Keratinocyte (primary cell): Measurements from ENCODE around the gene CDON.

ENCODE experiments used
- EZH2 ChIP-seq: IDR thresholded peaks from one replicate; pipeline ENCODE4 v1.6.1; 2012; ENCODE audit warnings: inconsistent platforms, mild to moderate bottlenecking, low read length, moderate library complexity
- TF ChIP-seq, protein P1 (sequence below), 3 experiments: IDR thresholded peaks in 1 of 3; conservative IDR thresholded peaks in 1 of 3; optimal IDR thresholded peaks in 1 of 3; 2 replicates in 2 of 3; 3 replicates in 1 of 3; pipeline versions ENCODE3 to v1.5.1; 2011; ENCODE audit warnings: low read length in 3 of 3, mild to moderate bottlenecking in 3 of 3, moderate library complexity in 2 of 3, control low read depth in 1 of 3, inconsistent platforms in 1 of 3; ENCODE audit not compliant: insufficient read depth in 2 of 3; ENCODE audit errors: extremely low read depth in 1 of 3

DNA sequence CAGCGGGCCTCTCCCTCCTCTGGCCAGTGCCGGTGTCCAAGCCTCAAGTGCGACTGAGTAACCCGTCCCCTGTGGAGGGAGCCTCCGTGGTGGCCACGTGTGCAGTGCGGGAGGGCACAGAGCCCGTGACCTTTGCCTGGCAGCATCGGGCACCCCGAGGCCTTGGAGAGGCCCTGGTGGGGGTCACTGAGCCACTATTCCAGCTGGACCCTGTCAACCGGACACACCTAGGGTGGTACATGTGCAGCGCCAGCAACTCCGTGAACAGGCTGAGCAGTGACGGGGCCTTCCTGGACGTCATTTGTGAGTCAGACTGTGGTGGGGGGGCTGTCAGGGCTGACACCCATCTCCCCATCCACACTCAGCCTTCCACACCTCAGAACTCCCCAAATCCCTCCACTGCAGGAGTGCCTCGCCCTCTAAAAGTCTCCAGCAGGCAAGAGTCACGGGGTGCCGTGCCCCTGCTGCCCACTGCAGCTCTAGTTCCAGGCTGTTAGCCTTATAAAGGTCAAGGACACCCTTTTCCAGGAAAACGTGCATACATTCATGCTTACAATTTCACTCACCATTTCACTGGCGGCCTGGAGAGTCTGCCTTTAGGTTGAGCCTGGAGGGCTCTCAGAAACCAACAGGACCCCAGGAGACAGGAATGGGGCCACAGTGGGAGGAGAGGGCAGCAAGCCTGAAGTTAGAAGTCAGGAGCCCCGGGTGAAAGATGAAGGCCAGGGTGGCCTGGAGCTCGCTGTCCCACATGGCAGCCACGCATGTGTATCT, 114.2 kb downstream of the CDON start:
- TF ChIP-seq, protein P1, sequence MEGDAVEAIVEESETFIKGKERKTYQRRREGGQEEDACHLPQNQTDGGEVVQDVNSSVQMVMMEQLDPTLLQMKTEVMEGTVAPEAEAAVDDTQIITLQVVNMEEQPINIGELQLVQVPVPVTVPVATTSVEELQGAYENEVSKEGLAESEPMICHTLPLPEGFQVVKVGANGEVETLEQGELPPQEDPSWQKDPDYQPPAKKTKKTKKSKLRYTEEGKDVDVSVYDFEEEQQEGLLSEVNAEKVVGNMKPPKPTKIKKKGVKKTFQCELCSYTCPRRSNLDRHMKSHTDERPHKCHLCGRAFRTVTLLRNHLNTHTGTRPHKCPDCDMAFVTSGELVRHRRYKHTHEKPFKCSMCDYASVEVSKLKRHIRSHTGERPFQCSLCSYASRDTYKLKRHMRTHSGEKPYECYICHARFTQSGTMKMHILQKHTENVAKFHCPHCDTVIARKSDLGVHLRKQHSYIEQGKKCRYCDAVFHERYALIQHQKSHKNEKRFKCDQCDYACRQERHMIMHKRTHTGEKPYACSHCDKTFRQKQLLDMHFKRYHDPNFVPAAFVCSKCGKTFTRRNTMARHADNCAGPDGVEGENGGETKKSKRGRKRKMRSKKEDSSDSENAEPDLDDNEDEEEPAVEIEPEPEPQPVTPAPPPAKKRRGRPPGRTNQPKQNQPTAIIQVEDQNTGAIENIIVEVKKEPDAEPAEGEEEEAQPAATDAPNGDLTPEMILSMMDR (optimal IDR thresholded peaks at IDR 0.05 in 1 of 3, IDR thresholded peaks at IDR 0.05 in 1 of 3, conservative IDR thresholded peaks at IDR 0.05 in 1 of 3; ENCODE audit: extremely low read depth in 1 of 3, insufficient read depth in 2 of 3, low read length in 3 of 3) = no peak
- no peak for TF ChIP-seq EZH2
